Endothelial cell of umbilical vein (primary cell): ENCODE data around the gene EVI5. TPM values are rescaled to one million over a fixed set of nuclear protein-coding genes. Genes with fewer than 3 reads are reported as not detected.

Source experiments
- BruUV-seq: library from RNA; stranded (reverse); fragments of 400-500 nt; replicated peaks from 2 replicates; lab custom pipeline; 2021; lab: Mats Ljungman, UMichigan
- CTCF ChIA-PET: fragments of 300-600, 350-600 bp; sonication (Branson Sonifier 250); formaldehyde crosslinking; loops from one replicate; lab custom pipeline; 2021; ENCODE audit warnings: antibody characterized with exemption, inconsistent platforms; lab: Charles Lee
- POLR2A ChIA-PET: fragments of 300-600, 350-600 bp; sonication (Branson Sonifier 250); formaldehyde crosslinking; loops from one replicate; lab custom pipeline; 2021; ENCODE audit warnings: antibody characterized with exemption, inconsistent platforms; lab: Charles Lee
- DNase-seq: peaks from one replicate; pipeline ENCODE4 v3.0.0-alpha.2; 2011; ENCODE audit warnings: low read depth, low spot score
- FAIRE-seq: peaks from 2 replicates; lab custom pipeline; 2011; peaks lifted over from hg19 to GRCh38; lab: Jason Lieb, UNC
- H2AFZ ChIP-seq: 2 replicates; pipeline ENCODE4 v1.6.0; 2012; ENCODE audit warnings: low read depth, low read length, control low read depth, inconsistent platforms
- H3K27ac ChIP-seq: 2 replicates; pipeline ENCODE4 v1.5.1; 2011; ENCODE audit warnings: low read depth, mild to moderate bottlenecking, control low read depth, low read length, moderate library complexity; ENCODE audit not compliant: insufficient read depth
- H3K27me3 ChIP-seq, 2 experiments: 2 replicates each; pipeline versions ENCODE4 v1.6.0 to v1.6.1; 2011; ENCODE audit warnings: low read length in 2 of 2, mixed read lengths in 1 of 2; ENCODE audit not compliant: control insufficient read depth in 2 of 2, insufficient read depth in 2 of 2
- H3K36me3 ChIP-seq, 2 experiments: 2 replicates in 1 of 2; 3 replicates in 1 of 2; pipeline ENCODE4 v1.5.1; 2011; ENCODE audit warnings: low read length in 2 of 2, mild to moderate bottlenecking in 1 of 2, moderate library complexity in 1 of 2; ENCODE audit not compliant: control insufficient read depth in 2 of 2, insufficient read depth in 2 of 2; ENCODE audit errors: extremely low read depth in 1 of 2
- H3K4me1 ChIP-seq: 3 replicates; pipeline ENCODE4 v1.5.1; 2011; ENCODE audit warnings: mild to moderate bottlenecking, low read length; ENCODE audit not compliant: control insufficient read depth, insufficient read depth; ENCODE audit errors: extremely low read depth
- H3K4me2 ChIP-seq: 2 replicates; pipeline ENCODE4 v1.6.1; 2011; ENCODE audit warnings: low read length, control low read depth, mixed read lengths; ENCODE audit not compliant: insufficient read depth
- H3K4me3 ChIP-seq, 3 experiments: fragments of 200-600 bp in 1 of 3; sonication (generic), shearing (Covaris generic) in 1 of 3; replicated peaks in 1 of 3; 2 replicates each; pipeline ENCODE4 v1.5.1; 2011 to 2016; ENCODE audit warnings: control low read depth in 3 of 3, low read length in 3 of 3, mild to moderate bottlenecking in 2 of 3, inconsistent platforms in 1 of 3, low read depth in 1 of 3, moderate library complexity in 1 of 3; ENCODE audit not compliant: insufficient read depth in 1 of 3
- H3K79me2 ChIP-seq: 2 replicates; pipeline ENCODE4 v1.6.0; 2012; ENCODE audit warnings: low read length, inconsistent platforms; ENCODE audit not compliant: control insufficient read depth, insufficient read depth
- H3K9ac ChIP-seq: replicated peaks from 2 replicates; pipeline ENCODE3; 2011; ENCODE audit warnings: low read length, control low read depth; ENCODE audit not compliant: insufficient read depth; ENCODE audit errors: extremely low read depth
- H3K9me1 ChIP-seq: replicated peaks from 3 replicates; pipeline ENCODE4 v1.6.0; 2011; ENCODE audit warnings: mild to moderate bottlenecking, low read length; ENCODE audit not compliant: control insufficient read depth, insufficient read depth; ENCODE audit errors: extremely low read depth
- H3K9me3 ChIP-seq: replicated peaks from 2 replicates; pipeline ENCODE4 v1.5.1; 2012; ENCODE audit warnings: low read length, inconsistent platforms; ENCODE audit not compliant: control insufficient read depth, insufficient read depth
- H4K20me1 ChIP-seq: replicated peaks from 2 replicates; pipeline ENCODE3; 2011; ENCODE audit warnings: mild to moderate bottlenecking, low read length; ENCODE audit not compliant: control insufficient read depth, insufficient read depth; ENCODE audit errors: extremely low read depth
- CTCF ChIP-seq, 2 donors: IDR thresholded peaks; 1 replicate in 1 of 2; 2 replicates in 1 of 2; pipeline ENCODE4 v1.5.1; 2011; ENCODE audit warnings: low read length in 2 of 2, mild to moderate bottlenecking in 2 of 2, moderate library complexity in 2 of 2, control low read depth in 1 of 2, inconsistent platforms in 1 of 2, low read depth in 1 of 2; ENCODE audit not compliant: insufficient read depth in 1 of 2; ENCODE audit errors: extremely low read depth in 1 of 2
- FOS ChIP-seq: IDR thresholded peaks from 2 replicates; pipeline ENCODE4 v1.6.1; 2011; ENCODE audit warnings: mild to moderate bottlenecking, low read length, moderate library complexity, borderline replicate concordance; ENCODE audit not compliant: insufficient read depth
- GATA2 ChIP-seq: IDR thresholded peaks from 2 replicates; pipeline ENCODE4 v1.7.0; 2011; ENCODE audit warnings: low read depth, mild to moderate bottlenecking, moderate library complexity, mixed read lengths, low read length; ENCODE audit not compliant: insufficient read length, insufficient read depth
- JUN ChIP-seq: IDR thresholded peaks from 2 replicates; pipeline ENCODE4 v1.6.1; 2011; ENCODE audit warnings: borderline replicate concordance, low read depth; ENCODE audit not compliant: insufficient read length, insufficient read depth
- MAX ChIP-seq: IDR thresholded peaks from 2 replicates; pipeline ENCODE4 v1.6.1; 2011; ENCODE audit not compliant: insufficient read depth, insufficient read length
- MYC ChIP-seq: IDR thresholded peaks from one replicate; pipeline ENCODE4 v1.6.1; 2011; ENCODE audit warnings: mild to moderate bottlenecking, low read depth, low read length
- POLR2AphosphoS5 ChIP-seq: IDR thresholded peaks from 2 replicates; pipeline ENCODE4 v1.6.1; 2012; ENCODE audit warnings: low read depth, mild to moderate bottlenecking, control low read depth, low read length, moderate library complexity; ENCODE audit not compliant: insufficient read depth
- dilution Hi-C: fragments of 300-500 bp; cut with MboI; formaldehyde crosslinking; loops from one replicate; pipeline ENCODE4 v1.15.0; 2019; ENCODE audit warnings: low sequenced_read_pairs; ENCODE audit not compliant: extremely low pct_ligation_motif_present
- intact Hi-C: fragments of 100-400 bp; cut with micrococcal nuclease; formaldehyde crosslinking; loops from one replicate; pipeline ENCODE4 v1.10.0; 2022
- polyA plus RNA-seq, 4 experiments: library from polyadenylated mRNA; depleted of rRNA in 3 of 4; stranded (reverse) in 3 of 4; unstranded in 1 of 4; fragments of >200 nt; gene quantifications; 2 replicates each; pipeline versions ENCODE4 v1.2.1 to v1.2.3, GENCODE V29; 2011 to 2012; ENCODE audit warnings: missing spikeins in 1 of 4
- total RNA-seq: library from RNA; stranded (reverse); gene quantifications from 2 replicates; pipeline ENCODE4 v1.2.3, GENCODE V29; 2021

EVI5 gene
- total and polyA plus RNA-seq, 2 donors (not counting 3 experiments of a cell fraction or from before 2014, with no cell fraction given): 5.0 to 26.2 TPM

GRCh38 chr1:92762355-92762754 lies 22.6 kb downstream of the EVI5 start:
- Histone ChIP-seq H2AFZ (no peak overlapping the region), H3K9me3 (no peaks in the 10 kb centered on the region), H4K20me1 (no peaks in the 10 kb centered on the region), H3K4me3 (no peak overlapping the region), H3K4me1 (no peaks in the 10 kb centered on the region), H3K27me3 (no peaks in the 10 kb centered on the region), H3K4me2 (no peak overlapping the region), H3K36me3 (no peaks in the 10 kb centered on the region), H3K9ac (no peak overlapping the region), H3K9me1 (no peaks in the 10 kb centered on the region), H3K27ac (no peak overlapping the region), H3K79me2 (peaks cover 23% of the 10 kb centered on the region)
- intact Hi-C loops: no loop called here
- no TSS peak for BruUV-seq
- ChIA-PET POLR2A (no interaction called here), CTCF (interaction anchor here (0.6 to 3.7 kb wide), 6 partner anchors 8 to 162 kb away, joined by 3 to 15 read pairs (median 4); no protein-coding TSS in a partner anchor)
- FAIRE-seq (no peak), DNase-seq (no peak)
- TF ChIP-seq JUN (no peak), MAX (no peak), MYC (no peak), GATA2 (no peak), FOS (no peak), POLR2AphosphoS5 (no peak), CTCF (IDR thresholded peaks at IDR 0.05; ENCODE audit: extremely low read depth in 1 of 2, insufficient read depth in 1 of 2, low read depth in 1 of 2, low read length in 2 of 2) (no peak)
- dilution Hi-C loops: no loop called here
